Medulla oblongata (tissue), 1 donor: ENCODE data around the gene NHSL2.
"Not testable (repeated sequence)": the region's sequence is repeated elsewhere in the genome, so short reads cannot be mapped to it uniquely, and the experiment has no call there.

Source experiments
- DNase-seq: peaks from one replicate; pipeline ENCODE4 v3.0.0-alpha.2; 2015; ENCODE audit errors: extremely low spot score

NHSL2 gene

GRCh38 chrX:71923516-71923915, 12.9 kb downstream of the NHSL2 start:
- no peak for DNase-seq

GRCh38 chrX:71927040-71927439, 16.4 kb downstream of the NHSL2 start:
- DNase-seq, result no peak

GRCh38 chrX:71928856-71929255, 18.2 kb downstream of the NHSL2 start:
- no peak for DNase-seq

GRCh38 chrX:71930298-71930697, 19.7 kb downstream of the NHSL2 start:
- DNase-seq, result no peak

- peak; percentile 32 for DNase-seq
Observed at GRCh38 chrX:71935476-71935875, 24.8 kb downstream of the NHSL2 start.

- no peak for DNase-seq
Observed at GRCh38 chrX:71936632-71937031, 26.0 kb downstream of the NHSL2 start.

GRCh38 chrX:71938371-71938770, 27.7 kb downstream of the NHSL2 start:
- no peak for DNase-seq

GRCh38 chrX:71941145-71941544, 30.5 kb downstream of the NHSL2 start:
- no peak for DNase-seq

- DNase-seq, result no peak
Observed at GRCh38 chrX:71941776-71942175, 31.1 kb downstream of the NHSL2 start.

GRCh38 chrX:71944369-71944768, 33.7 kb downstream of the NHSL2 start:
- DNase-seq, result no peak

GRCh38 chrX:71945237-71945805, 34.7 kb downstream of the NHSL2 start:
- DNase-seq, result no peak

GRCh38 chrX:71949363-71949762, 38.7 kb downstream of the NHSL2 start:
- no peak for DNase-seq

- DNase-seq, result peak; percentile 4
Observed at GRCh38 chrX:71949844-71950445, 39.3 kb downstream of the NHSL2 start.

- DNase-seq, result peak; percentile 9
Observed at GRCh38 chrX:71953391-71953790, 42.7 kb downstream of the NHSL2 start.

- DNase-seq, result no peak
Observed at GRCh38 chrX:71953946-71954345, 43.3 kb downstream of the NHSL2 start.

- no peak for DNase-seq
Observed at GRCh38 chrX:71954458-71954857, 43.8 kb downstream of the NHSL2 start.

GRCh38 chrX:71955530-71956120, 45.0 kb downstream of the NHSL2 start:
- DNase-seq, result no peak

- no peak for DNase-seq
Observed at GRCh38 chrX:71958281-71958675, 47.6 kb downstream of the NHSL2 start.

- DNase-seq, result not testable (repeated sequence)
Observed at GRCh38 chrX:71964184-71964583, 53.5 kb downstream of the NHSL2 start.

- no peak for DNase-seq
Observed at GRCh38 chrX:71974916-71975315, 64.3 kb downstream of the NHSL2 start.

GRCh38 chrX:71976753-71977152, 66.1 kb downstream of the NHSL2 start:
- no peak for DNase-seq

GRCh38 chrX:71978164-71978563, 67.5 kb downstream of the NHSL2 start:
- DNase-seq, result no peak

GRCh38 chrX:71989768-71990426, 79.3 kb downstream of the NHSL2 start:
- no peak for DNase-seq
